Right cardiac atrium (tissue), 5 donors: ENCODE data around the gene TMEM59L. TPM values are rescaled to one million over a fixed set of nuclear protein-coding genes. Genes with fewer than 3 reads are reported as not detected.

Source experiments
- ATAC-seq, 2 donors: fragments of 200-7000 bp; cut with Tn5 transposase; one replicate each; pipeline versions ENCODE4 v1.8.0 to v1.9.1; 2020; ENCODE audit warnings: moderate library complexity in 2 of 2, mild to moderate bottlenecking in 1 of 2
- DNase-seq, 3 donors: peaks; one replicate each; pipeline ENCODE4 v3.0.0-alpha.2; 2020
- H3K27ac ChIP-seq: one replicate; pipeline ENCODE4 v1.5.1; 2013; ENCODE audit warnings: mild to moderate bottlenecking, low read length, control low read depth, moderate library complexity
- H3K27me3 ChIP-seq: one replicate; pipeline ENCODE4 v1.6.1; 2013; ENCODE audit not compliant: control insufficient read depth, insufficient read depth
- H3K4me1 ChIP-seq: one replicate; pipeline ENCODE4 v1.6.1; 2013; ENCODE audit warnings: low read length; ENCODE audit not compliant: control insufficient read depth, insufficient read depth
- H3K4me3 ChIP-seq: one replicate; pipeline ENCODE4 v1.5.1; 2013; ENCODE audit warnings: low read length, control low read depth
- H3K9me3 ChIP-seq: one replicate; pipeline ENCODE4 v1.6.1; 2013; ENCODE audit warnings: low read length; ENCODE audit not compliant: control insufficient read depth
- WGBS: extraction: QIAGEN DNeasy Blood & Tissue Kit; methylation state at CpG from one replicate; pipeline ENCODE4 v1.1.7; 2013; 5-methylcytosine and 5-hydroxymethylcytosine counted together
- intact Hi-C, 4 donors: fragments of 100-400 bp; cut with DNase I; formaldehyde crosslinking; loops; one replicate each; pipeline versions ENCODE4 v1.11.0 to v1.14.0; 2022 to 2023
- polyA plus RNA-seq: library from polyadenylated mRNA; stranded (reverse); fragments of 200-250 nt; gene quantifications from one replicate; pipeline ENCODE4 v1.2.3, GENCODE V29; 2013
- total RNA-seq, 4 donors: library from RNA; stranded (reverse); fragmentation: NEBNext Ultra II Directional; extraction: Animal tissue kit (Norgen Biotek cat#: 25700); gene quantifications; one replicate each; pipeline ENCODE4 v1.2.1, GENCODE V29; 2021
- donor health status: healthy with polysubstance abuse.
- donor health status: DM: no; HTN: yes; CAD: no.
- donor health status: DM: no; HTN: no; CAD: no.
- donor health status: DM: no; HTN: yes; CAD: no; lungs with severe emphysema.
- donor health status: DM: yes; HTN: yes; CAD: no.

The TMEM59L gene
- total and polyA plus RNA-seq, 5 donors: 2.2 to 5.9 (median 4.7) TPM

- Histone ChIP-seq H3K4me3 (no peak overlapping the region), H3K27ac (no peak overlapping the region), H3K9me3 (no peaks in the 10 kb centered on the region), H3K27me3 (no peaks in the 10 kb centered on the region), H3K4me1 (peaks cover 2% of the 10 kb centered on the region)
- peak in 1 of 3 donors; percentile 49 for DNase-seq
- ATAC-seq: no peak
- intact Hi-C loops: no loop called here
- WGBS: 83% methylated on average over 14 of the region's 14 CpGs
Observed at GRCh38 chr19:18663940-18664530, 51.4 kb downstream of the TMEM59L start.

- WGBS: 72% methylated on average over 22 of the region's 22 CpGs
- Histone ChIP-seq H3K4me3 (no peak overlapping the region), H3K27me3 (no peaks in the 10 kb centered on the region), H3K9me3 (no peaks in the 10 kb centered on the region), H3K4me1 (no peaks in the 10 kb centered on the region), H3K27ac (peak overlapping the region; percentile 55)
- ATAC-seq (peak; percentile 52 to 66), DNase-seq (peak; percentile 58 to 77 (median 76))
- intact Hi-C loops: no loop called here
Observed at GRCh38 chr19:18665771-18666202, 53.1 kb downstream of the TMEM59L start.

GRCh38 chr19:18666317-18666716 is 53.6 kb downstream of the TMEM59L start:
- ATAC-seq: peak in 1 of 2 donors; percentile 24
- Histone ChIP-seq H3K27me3 (no peaks in the 10 kb centered on the region), H3K27ac (peak overlapping the region; percentile 55), H3K9me3 (no peaks in the 10 kb centered on the region), H3K4me3 (no peak overlapping the region), H3K4me1 (no peaks in the 10 kb centered on the region)
- DNase-seq: no peak
- WGBS: 68% methylated on average over 12 of the region's 12 CpGs
- intact Hi-C loops: no loop called here

- 81% methylated on average over 5 of the region's 5 CpGs for WGBS
- no peaks in the 10 kb centered on the region for H3K9me3 ChIP-seq
- H3K27ac ChIP-seq: no peak overlapping the region
- DNase-seq (no peak), ATAC-seq (no peak)
- intact Hi-C loops: no loop called here
- H3K4me1 ChIP-seq: no peaks in the 10 kb centered on the region
- H3K4me3 ChIP-seq: no peak overlapping the region
- no peaks in the 10 kb centered on the region for H3K27me3 ChIP-seq
Observed at GRCh38 chr19:18666784-18667183, 54.1 kb downstream of the TMEM59L start.

GRCh38 chr19:18667531-18668251 is 55.0 kb downstream of the TMEM59L start:
- Histone ChIP-seq H3K27ac (no peak overlapping the region), H3K9me3 (no peaks in the 10 kb centered on the region), H3K27me3 (no peaks in the 10 kb centered on the region), H3K4me3 (no peak overlapping the region), H3K4me1 (peaks cover 3% of the 10 kb centered on the region)
- peak in 2 of 3 donors; percentile 45 to 76 for DNase-seq
- intact Hi-C loops: no loop called here
- 95% methylated on average over 55 of the region's 55 CpGs for WGBS
- ATAC-seq: no peak

- Histone ChIP-seq H3K27ac (no peak overlapping the region), H3K4me1 (peaks cover 3% of the 10 kb centered on the region), H3K9me3 (no peaks in the 10 kb centered on the region), H3K4me3 (no peak overlapping the region), H3K27me3 (no peaks in the 10 kb centered on the region)
- 98% methylated on average over 38 of the region's 38 CpGs for WGBS
- DNase-seq: peak in 1 of 3 donors; percentile 55
- intact Hi-C loops: no loop called here
- no peak for ATAC-seq
Observed at GRCh38 chr19:18668252-18668631, 55.6 kb downstream of the TMEM59L start.

- intact Hi-C loops: no loop called here
- DNase-seq: peak in 1 of 3 donors; percentile 52
- no peaks in the 10 kb centered on the region for H3K27me3 ChIP-seq
- no peak overlapping the region for H3K4me3 ChIP-seq
- WGBS: 95% methylated on average over 58 of the region's 58 CpGs
- peaks cover 3% of the 10 kb centered on the region for H3K4me1 ChIP-seq
- no peaks in the 10 kb centered on the region for H3K9me3 ChIP-seq
- no peak for ATAC-seq
- no peak overlapping the region for H3K27ac ChIP-seq
Observed at GRCh38 chr19:18668744-18669523, 56.3 kb downstream of the TMEM59L start.

GRCh38 chr19:18669524-18669817 is 56.8 kb downstream of the TMEM59L start:
- H3K27ac ChIP-seq: no peak overlapping the region
- H3K4me3 ChIP-seq: no peak overlapping the region
- 91% methylated on average over 12 of the region's 12 CpGs for WGBS
- no peaks in the 10 kb centered on the region for H3K9me3 ChIP-seq
- intact Hi-C loops: no loop called here
- DNase-seq (no peak), ATAC-seq (no peak)
- peaks cover 3% of the 10 kb centered on the region for H3K4me1 ChIP-seq
- no peaks in the 10 kb centered on the region for H3K27me3 ChIP-seq

- no peak for DNase-seq
- H3K4me1 ChIP-seq: peaks cover 5% of the 10 kb centered on the region
- intact Hi-C loops: loop anchor here in 2 of 4 donors (10.0 kb wide), 1 partner anchor 75 kb away; no protein-coding TSS in a partner anchor
- H3K27ac ChIP-seq: no peak overlapping the region
- H3K9me3 ChIP-seq: no peaks in the 10 kb centered on the region
- H3K4me3 ChIP-seq: no peak overlapping the region
- WGBS: 89% methylated on average over 11 of the region's 11 CpGs
- H3K27me3 ChIP-seq: no peaks in the 10 kb centered on the region
- no peak for ATAC-seq
Observed at GRCh38 chr19:18669883-18670282, 57.2 kb downstream of the TMEM59L start.

GRCh38 chr19:18670312-18670711 is 57.6 kb downstream of the TMEM59L start:
- WGBS: 86% methylated on average over 13 of the region's 13 CpGs
- H3K4me1 ChIP-seq: peaks cover 6% of the 10 kb centered on the region

More at GRCh38 chr19:18670312-18670711, 57.6 kb downstream of the TMEM59L start:
- no peaks in the 10 kb centered on the region for H3K27me3 ChIP-seq
- no peak for DNase-seq
- no peaks in the 10 kb centered on the region for H3K9me3 ChIP-seq
- no peak overlapping the region for H3K27ac ChIP-seq
- intact Hi-C loops: loop anchor here in 2 of 4 donors (10.0 kb wide), 1 partner anchor 76 kb away; no protein-coding TSS in a partner anchor
- no peak overlapping the region for H3K4me3 ChIP-seq
- ATAC-seq: no peak
